ENCODE measurements around the gene S100P.
A peak's percentile ranks its signal among the peaks of the same experiment; 100 is the strongest.
"Not testable (repeated sequence)": the region's sequence is repeated elsewhere in the genome, so short reads cannot be mapped to it uniquely, and the experiment has no call there.

S100P gene

GRCh38 chr4:6699903-6700302, 6.2 kb downstream of the S100P start:
- DNase-seq, result no peak

GRCh38 chr4:6701371-6701770, 7.7 kb downstream of the S100P start:
- peak in 1 of 4 experiments; percentile 8 for DNase-seq

GRCh38 chr4:6702761-6703160, 9.1 kb downstream of the S100P start:
- no peak for DNase-seq

GRCh38 chr4:6703786-6704185, 10.1 kb downstream of the S100P start:
- DNase-seq, result no peak

- no peak for DNase-seq
Observed at GRCh38 chr4:6705646-6706045, 12.0 kb downstream of the S100P start.

- DNase-seq, result no peak
Observed at GRCh38 chr4:6706173-6706572, 12.5 kb downstream of the S100P start.

GRCh38 chr4:6709230-6710114, 15.8 kb downstream of the S100P start, which contains the start of gene MRFAP1L1:
TSS of gene MRFAP1L1 (minus strand) at chr4:6709865. CDS start at chr4:6709629, 236 bp downstream.
- DNase-seq, result peak; percentile 76 to 94 (median 92)

GRCh38 chr4:6710282-6710681, 16.6 kb downstream of the S100P start:
- no peak for DNase-seq

- DNase-seq, result no peak
Observed at GRCh38 chr4:6710996-6711395, 17.3 kb downstream of the S100P start.

- DNase-seq, result no peak
Observed at GRCh38 chr4:6714954-6715353, 21.3 kb downstream of the S100P start.

GRCh38 chr4:6715704-6716017, 22.0 kb downstream of the S100P start:
- no peak for DNase-seq

GRCh38 chr4:6716018-6716911, 22.6 kb downstream of the S100P start, which contains the start of gene BLOC1S4:
TSS of gene BLOC1S4 (plus strand) at chr4:6716174. CDS start at chr4:6716210, 36 bp downstream.
- peak; percentile 65 to 84 (median 74) for DNase-seq

- DNase-seq, result no peak
Observed at GRCh38 chr4:6716958-6717655, 23.4 kb downstream of the S100P start.

GRCh38 chr4:6718932-6719610, 25.4 kb downstream of the S100P start:
- no peak for DNase-seq

- DNase-seq, result no peak
Observed at GRCh38 chr4:6719611-6720179, 26.0 kb downstream of the S100P start.

GRCh38 chr4:6720202-6720699, 26.6 kb downstream of the S100P start:
- DNase-seq, result peak; percentile 63 to 84 (median 79)

- DNase-seq, result no peak
Observed at GRCh38 chr4:6721121-6721520, 27.4 kb downstream of the S100P start.

- DNase-seq, result no peak
Observed at GRCh38 chr4:6722891-6723290, 29.2 kb downstream of the S100P start.

- no peak for DNase-seq
Observed at GRCh38 chr4:6723851-6724250, 30.2 kb downstream of the S100P start.

GRCh38 chr4:6724421-6725111, 30.9 kb downstream of the S100P start:
- no peak for DNase-seq

- not testable (repeated sequence) for DNase-seq
Observed at GRCh38 chr4:6725427-6725961, 31.8 kb downstream of the S100P start.
